Measurements from ENCODE around the gene MATK. TPM values are rescaled to one million over a fixed set of nuclear protein-coding genes. Genes with fewer than 3 reads are reported as not detected.

Gene MATK
- total RNA-seq, 2 donors from 2014 or later = 0.78 TPM; not detected in 1

DNA sequence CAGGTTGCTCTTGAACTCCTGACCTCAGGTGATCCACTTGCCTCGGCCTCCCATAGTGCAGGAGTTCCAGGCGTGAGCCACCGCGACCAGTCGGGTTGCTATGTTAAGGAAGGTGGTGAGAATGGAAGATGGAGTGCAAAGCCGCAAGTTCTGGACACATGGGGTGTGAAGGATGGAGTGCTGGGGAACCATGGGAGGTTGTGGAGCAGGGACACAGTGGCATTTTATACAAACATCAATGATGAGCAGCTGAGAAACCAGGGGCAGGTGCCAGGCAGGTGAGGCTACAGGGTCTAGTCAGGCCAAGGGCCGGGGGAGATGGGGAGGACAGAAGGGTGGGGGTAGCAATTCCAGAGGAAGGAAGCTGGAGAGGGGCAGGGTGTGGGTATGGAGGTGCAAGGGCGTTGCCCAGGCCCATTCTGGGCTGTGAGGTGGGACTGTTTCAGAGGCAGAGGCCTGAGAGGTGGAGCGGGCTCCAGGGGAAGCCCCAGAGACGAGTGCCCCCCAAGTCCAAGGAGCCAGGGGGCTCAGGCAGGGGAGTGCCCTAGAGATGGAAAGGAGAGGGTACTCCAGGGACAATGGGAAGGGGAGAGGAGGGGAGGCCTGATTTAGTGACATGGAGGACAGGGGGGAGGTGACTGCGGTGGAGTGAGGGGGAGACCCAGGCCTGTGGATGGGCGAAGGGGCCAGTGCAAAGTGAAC, 12.2 kb downstream of the MATK start:
- Histone ChIP-seq H3K4me1 (no peaks in the 10 kb centered on the region), H3K27me3 (no peaks in the 10 kb centered on the region), H3K9me3 (no peaks in the 10 kb centered on the region), H3K4me3 (no peak overlapping the region), H3K36me3 (replicated peaks in 1 of 2; ENCODE audit: insufficient read depth in 1 of 2, low read depth in 2 of 2) (no peaks in the 10 kb centered on the region), H3K27ac (no peak overlapping the region)
- 80% methylated on average over 11 to 12 of the region's 12 CpGs for WGBS, 2 donors
- intact Hi-C loops (cut with DNase I) = no loop called here
- ATAC-seq = no peak
- TF ChIP-seq POLR2A (IDR thresholded peaks at IDR 0.05) (no peak), CTCF (IDR thresholded peaks at IDR 0.05) (no peak)
- no peak for DNase-seq

- intact Hi-C loops (cut with DNase I) = no loop called here
- no peak for ATAC-seq
- DNase-seq = no peak
Observed at GRCh38 chr19:3771906-3772455, 14.2 kb downstream of the MATK start, which contains the start of gene RAX2. Gene RAX2 (minus strand): TSS chr19:3772228. CDS start chr19:3771742, 486 bp downstream.

GRCh38 chr19:3771000-3771905, 14.9 kb downstream of the MATK start:
- DNase-seq (no peak), ATAC-seq (no peak)
- Histone ChIP-seq H3K4me3 (no peak overlapping the region), H3K4me1 (no peaks in the 10 kb centered on the region), H3K27ac (no peak overlapping the region), H3K9me3 (no peaks in the 10 kb centered on the region), H3K27me3 (no peaks in the 10 kb centered on the region), H3K36me3 (replicated peaks in 1 of 2; ENCODE audit: insufficient read depth in 1 of 2, low read depth in 2 of 2) (peaks cover 0 to 4% of the 10 kb centered on the region in 2 donors)
- 68 to 82% methylated on average over 20 to 25 of the region's 35 CpGs for WGBS, 2 donors
- intact Hi-C loops (cut with DNase I) = no loop called here
- no peak for TF ChIP-seq CTCF (IDR thresholded peaks at IDR 0.05)
- no peak for TF ChIP-seq POLR2A (IDR thresholded peaks at IDR 0.05)

More at GRCh38 chr19:3771906-3772455, 14.2 kb downstream of the MATK start, which contains the start of gene RAX2:
- Histone ChIP-seq H3K27ac (no peak within 1 kb of the TSS), H3K4me3 (no peak within 1 kb of the TSS), H3K4me1 (no peaks in the 10 kb centered on the region), H3K27me3 (no peaks in the 10 kb centered on the region), H3K9me3 (no peaks in the 10 kb centered on the region), H3K36me3 (replicated peaks in 1 of 2; ENCODE audit: insufficient read depth in 1 of 2, low read depth in 2 of 2) (no peaks in the 10 kb centered on the region)
- 31 to 53% methylated on average over 8 to 22 of the region's 23 CpGs for WGBS, 2 donors
- TF ChIP-seq POLR2A (IDR thresholded peaks at IDR 0.05) (no peak), CTCF (IDR thresholded peaks at IDR 0.05) (no peak)

- 79 to 80% methylated on average over 18 to 35 of the region's 53 CpGs for WGBS, 2 donors
- Histone ChIP-seq H3K36me3 (replicated peaks in 1 of 2; ENCODE audit: insufficient read depth in 1 of 2, low read depth in 2 of 2) (peaks cover 0 to 5% of the 10 kb centered on the region in 2 donors), H3K27me3 (no peaks in the 10 kb centered on the region), H3K4me1 (no peaks in the 10 kb centered on the region), H3K27ac (no peak overlapping the region), H3K4me3 (no peak overlapping the region), H3K9me3 (no peaks in the 10 kb centered on the region)
- DNase-seq (no peak), ATAC-seq (no peak)
- intact Hi-C loops (cut with DNase I) = no loop called here
- no peak for TF ChIP-seq POLR2A (IDR thresholded peaks at IDR 0.05)
- TF ChIP-seq CTCF (IDR thresholded peaks at IDR 0.05) = no peak
Observed at GRCh38 chr19:3770136-3770999, 15.8 kb downstream of the MATK start.

Data from body of pancreas (tissue), 4 donors.